VCaP (cell line): ENCODE results near the gene PGR.
"Not testable (repeated sequence)": the region's sequence is repeated elsewhere in the genome, so short reads cannot be mapped to it uniquely, and the experiment has no call there.

Experiments
- H3K27ac ChIP-seq: fragments of 450-650 bp; 2 replicates; pipeline ENCODE4 v1.5.1; 2017
- CTCF ChIP-seq: fragments of 450-650 bp; conservative IDR thresholded peaks from 2 replicates; pipeline ENCODE4 v1.5.1; 2017; ENCODE audit warnings: mild to moderate bottlenecking, moderate library complexity

The PGR gene

GRCh38 chr11:101030015-101030414, 99.6 kb downstream of the PGR start:
- TF ChIP-seq CTCF: no peak
- no peak overlapping the region for H3K27ac ChIP-seq

GRCh38 chr11:101028644-101029043, 101.0 kb downstream of the PGR start:
- no peak overlapping the region for H3K27ac ChIP-seq
- no peak for TF ChIP-seq CTCF

GRCh38 chr11:101022256-101022655, 107.4 kb downstream of the PGR start:
- TF ChIP-seq CTCF: no peak
- H3K27ac ChIP-seq: peak overlapping the region; percentile 85

- no peak overlapping the region for H3K27ac ChIP-seq
- TF ChIP-seq CTCF: no peak
Observed at GRCh38 chr11:101019870-101020269, 109.7 kb downstream of the PGR start.

GRCh38 chr11:101014600-101015285, 114.9 kb downstream of the PGR start:
- H3K27ac ChIP-seq: no peak overlapping the region
- no peak for TF ChIP-seq CTCF

GRCh38 chr11:101013702-101014101, 115.9 kb downstream of the PGR start:
- H3K27ac ChIP-seq: not testable (repeated sequence)

- TF ChIP-seq CTCF: no peak
- H3K27ac ChIP-seq: no peak overlapping the region
Observed at GRCh38 chr11:101011881-101012280, 117.7 kb downstream of the PGR start.

- no peak for TF ChIP-seq CTCF
- H3K27ac ChIP-seq: no peak overlapping the region
Observed at GRCh38 chr11:101010899-101011298, 118.7 kb downstream of the PGR start.
